PFSK-1 (cell line): ENCODE results near the gene CDO1.

Experiments
- FOXP2 ChIP-seq: optimal IDR thresholded peaks from 2 replicates; pipeline ENCODE3; 2011; ENCODE audit warnings: borderline replicate concordance, control low read depth, inconsistent platforms; ENCODE audit not compliant: insufficient read depth; ENCODE audit errors: extremely low read length, extremely low read depth
- POLR2AphosphoS5 ChIP-seq: IDR thresholded peaks from 2 replicates; pipeline ENCODE4 v1.6.1; 2012; ENCODE audit warnings: low read depth, mild to moderate bottlenecking, control low read depth, low read length, moderate library complexity
- SIN3A ChIP-seq: IDR thresholded peaks from 2 replicates; pipeline ENCODE4 v1.6.1; 2012; ENCODE audit warnings: mild to moderate bottlenecking, low read length, moderate library complexity, borderline replicate concordance; ENCODE audit not compliant: insufficient read depth
- TAF1 ChIP-seq: IDR thresholded peaks from 2 replicates; pipeline ENCODE4 v1.6.1; 2012; ENCODE audit warnings: low read length, control low read depth, borderline replicate concordance; ENCODE audit not compliant: insufficient read depth
- TF ChIP-seq, protein P1 (sequence below), 2 experiments: IDR thresholded peaks; 2 replicates each; pipeline versions ENCODE4 v1.6.1 to v1.8.0; 2011 to 2012; ENCODE audit warnings: low read depth in 2 of 2, low read length in 2 of 2, control low read depth in 1 of 2, inconsistent platforms in 1 of 2, mild to moderate bottlenecking in 1 of 2, moderate library complexity in 1 of 2; ENCODE audit not compliant: insufficient read depth in 1 of 2

The CDO1 gene

DNA sequence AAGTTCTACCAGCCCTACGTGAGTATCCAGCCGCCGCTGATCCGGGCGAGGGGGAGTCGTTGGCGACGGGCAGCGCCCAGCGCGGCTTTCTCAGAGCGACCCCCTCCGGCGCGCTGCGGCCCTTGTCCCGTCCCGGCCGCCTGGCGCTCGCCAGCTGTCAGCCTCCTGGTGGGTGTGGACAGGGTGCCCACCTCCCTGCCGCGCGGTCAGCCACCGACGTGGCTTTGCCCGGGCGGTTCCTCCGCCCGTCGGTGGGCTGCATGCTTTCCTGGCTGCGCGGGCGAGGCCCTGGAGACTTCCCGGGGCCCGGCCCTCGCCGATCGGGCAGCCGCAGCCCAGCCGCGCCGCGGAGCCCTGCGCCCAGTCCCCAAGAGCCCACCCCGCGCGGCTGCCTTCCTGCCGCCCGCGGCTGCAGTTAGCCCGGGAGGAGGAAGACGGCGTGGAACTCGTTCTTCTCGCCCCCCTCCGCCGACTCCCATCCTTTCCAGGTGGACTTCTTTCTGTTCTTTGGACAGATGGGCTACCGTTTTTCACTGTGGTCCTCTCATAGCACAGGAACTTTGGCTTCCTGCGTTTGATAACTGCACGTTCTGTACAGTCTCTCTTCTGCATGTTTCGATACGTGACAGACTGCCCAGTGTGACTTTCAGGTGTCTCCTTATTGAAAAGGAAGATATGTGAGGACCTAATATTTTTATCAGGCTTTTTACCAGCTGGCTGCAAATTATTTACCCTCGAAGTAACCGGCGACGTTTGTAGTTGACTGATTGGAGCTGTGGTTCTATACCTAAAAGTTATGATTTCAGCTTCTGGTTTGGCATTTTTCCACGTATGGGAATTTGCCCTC is 25.9 kb upstream of the CDO1 start:
- TF ChIP-seq TAF1 (no peak), FOXP2 (peak; percentile 47)

DNA sequence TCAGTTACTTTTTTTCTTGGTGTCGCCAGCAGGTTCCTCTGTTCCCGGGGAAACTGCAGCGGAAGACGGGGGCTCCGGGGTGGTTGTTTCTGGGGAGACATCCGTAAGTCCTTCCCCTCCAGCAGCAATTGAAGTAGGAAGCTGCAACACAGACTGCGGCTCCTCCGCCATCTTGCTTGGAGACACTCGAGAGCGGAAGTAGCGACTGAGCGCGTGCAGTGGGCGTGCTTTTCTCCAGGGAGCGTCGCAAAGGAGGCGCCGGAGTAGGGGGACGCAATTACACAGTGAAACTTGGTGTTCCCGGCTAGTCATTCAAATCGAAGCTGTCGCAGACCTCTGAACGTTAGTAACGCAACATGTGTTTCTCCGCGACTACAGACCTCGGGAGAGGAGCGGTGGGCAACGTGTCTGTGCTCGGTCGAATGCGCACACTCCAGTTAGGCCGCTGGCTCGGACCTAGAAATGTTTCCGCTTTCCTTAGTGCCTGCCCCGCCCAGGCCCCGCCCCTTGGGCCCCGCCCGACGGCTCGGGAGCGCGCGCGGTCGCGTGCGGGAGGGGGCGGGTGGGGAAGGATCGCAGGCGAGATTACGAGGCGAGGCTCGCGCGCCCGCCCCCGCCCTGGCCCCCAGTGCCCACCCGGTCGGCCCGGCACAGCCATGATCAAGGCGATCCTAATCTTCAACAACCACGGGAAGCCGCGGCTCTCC is 25.1 kb upstream of the CDO1 start, which contains the start of the genes AP3S1 and ATG12:
TSS of gene AP3S1 (plus strand) at position 554 of the 707 bp plus-strand sequence. CDS start at position 657, 103 bp downstream.
TSS of gene ATG12 (minus strand) at position 184 of the 707 bp plus-strand sequence. CDS start at position 171, 13 bp downstream.
- TF ChIP-seq TAF1: peak; percentile 98
- TF ChIP-seq FOXP2: peak; percentile 9
- peak; percentile 91; the same call in 1 of the 2 replicates for TF ChIP-seq SIN3A
- peak; percentile 58; the same call in 1 of the 2 replicates for TF ChIP-seq POLR2AphosphoS5
- TF ChIP-seq, protein P1, sequence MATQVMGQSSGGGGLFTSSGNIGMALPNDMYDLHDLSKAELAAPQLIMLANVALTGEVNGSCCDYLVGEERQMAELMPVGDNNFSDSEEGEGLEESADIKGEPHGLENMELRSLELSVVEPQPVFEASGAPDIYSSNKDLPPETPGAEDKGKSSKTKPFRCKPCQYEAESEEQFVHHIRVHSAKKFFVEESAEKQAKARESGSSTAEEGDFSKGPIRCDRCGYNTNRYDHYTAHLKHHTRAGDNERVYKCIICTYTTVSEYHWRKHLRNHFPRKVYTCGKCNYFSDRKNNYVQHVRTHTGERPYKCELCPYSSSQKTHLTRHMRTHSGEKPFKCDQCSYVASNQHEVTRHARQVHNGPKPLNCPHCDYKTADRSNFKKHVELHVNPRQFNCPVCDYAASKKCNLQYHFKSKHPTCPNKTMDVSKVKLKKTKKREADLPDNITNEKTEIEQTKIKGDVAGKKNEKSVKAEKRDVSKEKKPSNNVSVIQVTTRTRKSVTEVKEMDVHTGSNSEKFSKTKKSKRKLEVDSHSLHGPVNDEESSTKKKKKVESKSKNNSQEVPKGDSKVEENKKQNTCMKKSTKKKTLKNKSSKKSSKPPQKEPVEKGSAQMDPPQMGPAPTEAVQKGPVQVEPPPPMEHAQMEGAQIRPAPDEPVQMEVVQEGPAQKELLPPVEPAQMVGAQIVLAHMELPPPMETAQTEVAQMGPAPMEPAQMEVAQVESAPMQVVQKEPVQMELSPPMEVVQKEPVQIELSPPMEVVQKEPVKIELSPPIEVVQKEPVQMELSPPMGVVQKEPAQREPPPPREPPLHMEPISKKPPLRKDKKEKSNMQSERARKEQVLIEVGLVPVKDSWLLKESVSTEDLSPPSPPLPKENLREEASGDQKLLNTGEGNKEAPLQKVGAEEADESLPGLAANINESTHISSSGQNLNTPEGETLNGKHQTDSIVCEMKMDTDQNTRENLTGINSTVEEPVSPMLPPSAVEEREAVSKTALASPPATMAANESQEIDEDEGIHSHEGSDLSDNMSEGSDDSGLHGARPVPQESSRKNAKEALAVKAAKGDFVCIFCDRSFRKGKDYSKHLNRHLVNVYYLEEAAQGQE (IDR thresholded peaks at IDR 0.05; ENCODE audit: insufficient read depth in 1 of 2, low read depth in 2 of 2, low read length in 2 of 2): peak; percentile 53 to 55; a peak in 1 of 4 replicates

DNA sequence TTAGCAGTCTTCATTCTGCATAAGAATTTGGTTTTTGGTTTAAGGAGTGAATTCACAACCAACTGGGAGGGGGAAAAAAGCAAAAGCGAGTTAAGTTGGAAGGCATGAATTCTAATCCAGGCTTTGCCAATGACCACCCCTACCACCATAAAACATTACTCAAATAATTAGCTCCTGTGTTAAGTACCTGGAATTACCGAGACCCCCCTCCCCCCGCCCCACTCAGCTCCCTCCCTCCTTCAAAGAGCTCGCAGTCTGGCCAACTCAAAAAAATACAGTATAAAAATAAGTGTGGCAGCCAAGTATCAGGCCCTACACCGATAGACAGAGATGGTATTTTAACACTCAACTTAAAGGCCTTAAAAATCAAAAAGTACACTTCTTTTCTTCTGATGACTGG is 24.4 kb upstream of the CDO1 start:
- no peak for TF ChIP-seq SIN3A
- no peak for TF ChIP-seq FOXP2
- no peak for TF ChIP-seq TAF1
- TF ChIP-seq, protein P1 (IDR thresholded peaks at IDR 0.05; ENCODE audit: insufficient read depth in 1 of 2, low read depth in 2 of 2, low read length in 2 of 2): no peak
- TF ChIP-seq POLR2AphosphoS5: no peak

DNA sequence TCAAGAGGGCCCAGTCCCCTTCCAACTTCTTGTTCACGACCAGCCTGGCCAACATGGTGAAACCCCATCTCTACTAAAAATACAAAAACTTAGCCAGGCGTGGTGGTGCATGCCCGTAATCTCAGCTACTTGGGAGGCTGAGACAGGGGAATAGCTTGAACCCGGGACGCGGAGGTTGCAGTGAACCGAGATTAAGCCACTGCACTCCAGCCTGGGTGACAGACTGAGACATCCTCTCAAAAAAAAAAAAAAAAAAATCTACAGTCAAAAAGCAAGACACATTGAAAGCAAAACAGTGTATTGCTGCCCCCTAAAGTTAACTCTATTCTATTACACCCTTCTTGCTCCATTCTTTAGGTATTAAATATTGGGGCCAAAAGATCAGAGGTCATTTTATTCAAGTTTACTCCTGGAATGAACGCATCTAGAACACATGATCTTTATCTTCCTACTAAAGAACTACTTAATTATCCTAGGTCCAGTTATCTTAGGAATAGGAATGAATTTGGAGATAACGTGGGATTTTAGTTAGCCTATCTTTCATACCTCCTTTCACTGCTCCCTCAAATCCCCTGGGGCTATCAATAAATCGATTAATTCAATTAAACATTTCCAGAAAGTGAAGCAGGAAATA is 22.5 kb upstream of the CDO1 start:
- TF ChIP-seq TAF1 (no peak), FOXP2 (no peak), SIN3A (no peak), POLR2AphosphoS5 (no peak)
- TF ChIP-seq, protein P1 (IDR thresholded peaks at IDR 0.05; ENCODE audit: insufficient read depth in 1 of 2, low read depth in 2 of 2, low read length in 2 of 2): no peak

DNA sequence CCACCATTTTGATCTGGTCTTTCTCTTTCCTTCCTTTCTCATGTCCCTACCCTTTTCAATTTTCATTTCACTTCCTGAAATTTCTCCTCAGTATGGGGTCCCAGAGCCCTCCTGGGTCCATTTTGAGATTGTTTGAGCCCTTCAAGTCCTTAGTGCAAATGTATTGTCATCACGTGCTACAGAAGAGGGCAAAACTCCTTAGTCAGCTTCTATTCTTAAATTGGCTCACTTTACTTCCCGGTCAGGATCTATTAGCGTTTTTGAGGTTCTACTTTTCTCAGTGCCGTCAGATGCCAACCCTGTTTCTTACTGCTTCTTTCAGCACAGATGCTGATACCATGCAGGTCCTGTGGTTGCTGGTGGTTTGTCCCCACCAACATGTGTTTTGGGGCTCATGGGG is 19.0 kb upstream of the CDO1 start:
- TF ChIP-seq POLR2AphosphoS5 (no peak), FOXP2 (no peak), TAF1 (no peak), SIN3A (no peak)
- TF ChIP-seq, protein P1 (IDR thresholded peaks at IDR 0.05; ENCODE audit: insufficient read depth in 1 of 2, low read depth in 2 of 2, low read length in 2 of 2): no peak
